Loucy (cell line): Measurements from ENCODE around the gene NDUFAF8.

Experiments used
- CTCF ChIP-seq: fragments of 200-600 bp; sonication (generic); conservative IDR thresholded peaks from 2 replicates; pipeline ENCODE4 v1.5.1; 2014; ENCODE audit warnings: mild to moderate bottlenecking, antibody characterized with exemption, low read length
- EZH2phosphoT487 ChIP-seq: fragments of 200-600 bp; IDR thresholded peaks from 2 replicates; pipeline ENCODE4 v1.6.1; 2018; ENCODE audit warnings: antibody characterized with exemption, mild to moderate bottlenecking, moderate library complexity, borderline replicate concordance

- TF ChIP-seq CTCF: no peak
- TF ChIP-seq EZH2phosphoT487: no peak
Observed at GRCh38 chr17:81239714-81240555, 817 bp downstream of the NDUFAF8 start.
